ENCODE data around the gene RBP4. TPM values are rescaled to one million over a fixed set of nuclear protein-coding genes. Genes with fewer than 3 reads are reported as not detected.

The RBP4 gene
- total and polyA plus RNA-seq, 10 of the 15 experiments (the other 5 are each of a cell fraction or from before 2014, with no cell fraction given), result 1.2 TPM; not detected in 9

- FAIRE-seq, result no peak
- RAD21 ChIA-PET (ENCODE audit: unreplicated experiment), result no interaction called here
- SMC1A ChIA-PET (ENCODE audit: uncharacterized antibody, unreplicated experiment), result no interaction called here
- no peak for DNase-seq (ENCODE audit: low read depth, low spot score)
- Histone ChIP-seq H3K4me2 (ENCODE audit: control insufficient read depth, insufficient read depth) (no peak within 1 kb of the TSS), H2AFZ (ENCODE audit: control insufficient read depth, low read depth, low read length) (no peak within 1 kb of the TSS), H4K20me1 (ENCODE audit: control insufficient read depth, insufficient read depth) (no peaks in the 10 kb centered on the region), H3K9ac (ENCODE audit: control insufficient read depth, insufficient read depth, low read length) (no peak within 1 kb of the TSS), H3K4me3 (no peak within 1 kb of the TSS), H3K9me3 (replicated peaks; ENCODE audit: control insufficient read depth, insufficient read depth, low read length) (no peaks in the 10 kb centered on the region), H3K4me1 (ENCODE audit: control insufficient read depth, insufficient read depth, low read length) (peaks cover 4% of the 10 kb centered on the region), H3K27ac (ENCODE audit: control insufficient read depth, insufficient read depth) (no peak within 1 kb of the TSS), H3K27me3 (replicated peaks in 1 of 2; ENCODE audit: control insufficient read depth in 2 of 2, insufficient read depth in 2 of 2, low read length in 1 of 2) (no peaks in the 10 kb centered on the region), H3K79me2 (ENCODE audit: control insufficient read depth, insufficient read depth, low read length) (no peaks in the 10 kb centered on the region), H3K36me3 (ENCODE audit: control insufficient read depth in 2 of 2, insufficient read depth in 2 of 2, low read length in 1 of 2) (no peaks in the 10 kb centered on the region)
- BruUV-seq (replicated peaks), result no TSS peak
- in situ Hi-C loops (cut with MboI) (no loop called here), intact Hi-C loops (cut with micrococcal nuclease; ENCODE audit: unreplicated experiment) (no loop called here)
- WGBS (ENCODE audit: insufficient coverage, insufficient replicate concordance, low lambda C conversion rate, missing lambda C conversion rate), result 20% methylated on average over 6 of the region's 6 CpGs
- POLR2A ChIA-PET, result no interaction called here
- ATAC-seq, result no peak
- CTCF ChIA-PET, result no interaction called here
- TF ChIP-seq ZBTB11 (CRISPR knock-in tag; IDR thresholded peaks at IDR 0.05), result no peak
- TF ChIP-seq ZNF384 (IDR thresholded peaks at IDR 0.05; ENCODE audit: borderline replicate concordance, low read depth, low read length), result no peak
- no peak for TF ChIP-seq TBL1XR1 (IDR thresholded peaks at IDR 0.05; ENCODE audit: low read depth, low read length)
- no peak for TF ChIP-seq HDGF (IDR thresholded peaks at IDR 0.05)
- no peak for TF ChIP-seq SREBF2 (IDR thresholded peaks at IDR 0.05; ENCODE audit: low read length)
- no peak for TF ChIP-seq NR2C2 (IDR thresholded peaks at IDR 0.05; ENCODE audit: borderline replicate concordance, control insufficient read depth, insufficient read length, low read depth)
- no peak for TF ChIP-seq SREBF1 (IDR thresholded peaks at IDR 0.05; ENCODE audit: low read length)
- TF ChIP-seq IRF4 (IDR thresholded peaks at IDR 0.05; ENCODE audit: low read depth, low read length), result no peak
- TF ChIP-seq NFXL1 (IDR thresholded peaks at IDR 0.05; ENCODE audit: borderline replicate concordance), result no peak
- no peak for TF ChIP-seq CTCF (IDR thresholded peaks at IDR 0.05 in 2 of 3, conservative IDR thresholded peaks at IDR 0.05 in 1 of 3; ENCODE audit: control insufficient read depth in 2 of 3, extremely low read depth in 1 of 3, insufficient read depth in 1 of 3, low read depth in 3 of 3, low read length in 3 of 3)
- no peak for TF ChIP-seq ZNF592 (IDR thresholded peaks at IDR 0.05)
- TF ChIP-seq TCF7 (IDR thresholded peaks at IDR 0.05; ENCODE audit: borderline replicate concordance), result no peak
- TF ChIP-seq PAX5 (IDR thresholded peaks at IDR 0.05; ENCODE audit: borderline replicate concordance, low read depth, low read length), result no peak
- no peak for TF ChIP-seq ATF2 (IDR thresholded peaks at IDR 0.05; ENCODE audit: low read length)
Measured at GRCh38 chr10:93612311-93612710, 11.3 kb upstream of the RBP4 start, which contains the start of gene PDE6C. PDE6C (plus strand) TSS chr10:93612537; CDS start chr10:93612726, 189 bp downstream.
